BJ (cell line): ENCODE results near the gene ONECUT3. TPM values are rescaled to one million over a fixed set of nuclear protein-coding genes. Genes with fewer than 3 reads are reported as not detected.
"Not testable (repeated sequence)": the region's sequence is repeated elsewhere in the genome, so short reads cannot be mapped to it uniquely, and the experiment has no call there.

Experiments used
- CTCF ChIA-PET: fragments of 350-600 bp; formaldehyde crosslinking; extraction: SDS; loops from one replicate; lab custom pipeline; 2021; ENCODE audit warnings: antibody characterized with exemption, inconsistent platforms; lab: Yijun Ruan, JAX
- POLR2A ChIA-PET: fragments of 300-600 bp; sonication (Branson Sonifier 250); formaldehyde crosslinking; extraction: SDS; loops from one replicate; lab custom pipeline; 2021; ENCODE audit warnings: antibody characterized with exemption; lab: Charles Lee
- DNase-seq: peaks from one replicate; pipeline ENCODE4 v3.0.0-alpha.2; 2011; ENCODE audit warnings: low read depth
- H3K27me3 ChIP-seq: 2 replicates; pipeline ENCODE4 v1.6.0; 2011; ENCODE audit warnings: low read length; ENCODE audit not compliant: control insufficient read depth, insufficient read depth
- H3K36me3 ChIP-seq: 2 replicates; pipeline ENCODE4 v1.5.1; 2011; ENCODE audit warnings: low read length; ENCODE audit not compliant: control insufficient read depth, insufficient read depth
- H3K4me3 ChIP-seq: 2 replicates; pipeline ENCODE4 v1.5.1; 2011; ENCODE audit warnings: low read depth, mild to moderate bottlenecking, control low read depth, low read length
- CTCF ChIP-seq: IDR thresholded peaks from 2 replicates; pipeline ENCODE4 v1.5.1; 2011; ENCODE audit warnings: low read depth, mild to moderate bottlenecking, control low read depth, inconsistent platforms, low read length, moderate library complexity; ENCODE audit not compliant: insufficient read depth
- polyA plus RNA-seq: library from polyadenylated mRNA; depleted of rRNA; stranded (reverse); fragments of >200 nt; gene quantifications from 2 replicates; pipeline ENCODE4 v1.2.3, GENCODE V29; 2011

The ONECUT3 gene
- polyA plus RNA-seq, 1 experiment = not detected

GRCh38 chr19:1796395-1797142 lies 43.3 kb downstream of the ONECUT3 start:
- DNase-seq = no peak
- POLR2A ChIA-PET = no interaction called here
- Histone ChIP-seq H3K36me3 (peaks cover 4% of the 10 kb centered on the region), H3K27me3 (no peaks in the 10 kb centered on the region), H3K4me3 (no peak overlapping the region)
- CTCF ChIA-PET = interaction anchor here (0.6 to 6.6 kb wide), 18 partner anchors 8 to 253 kb away, joined by 3 to 81 read pairs (median 4); partner anchors contain the start of gene UQCR11
- no peak for TF ChIP-seq CTCF

- POLR2A ChIA-PET, H3K27me3 ChIP-seq, H3K36me3 ChIP-seq, DNase-seq, H3K4me3 ChIP-seq: not testable (repeated sequence)
- CTCF ChIA-PET = interaction anchor here (0.9 to 6.6 kb wide), 11 partner anchors 9 to 250 kb away, joined by 3 to 81 read pairs (median 4); partner anchors contain the start of gene UQCR11
Observed at GRCh38 chr19:1797313-1797712, 44.0 kb downstream of the ONECUT3 start.

GRCh38 chr19:1799695-1800342 lies 46.5 kb downstream of the ONECUT3 start:
- POLR2A ChIA-PET = no interaction called here
- Histone ChIP-seq H3K27me3 (no peaks in the 10 kb centered on the region), H3K4me3 (no peak overlapping the region), H3K36me3 (peaks cover 4% of the 10 kb centered on the region)
- TF ChIP-seq CTCF = no peak
- CTCF ChIA-PET = interaction anchor here (0.6 to 0.8 kb wide), 2 partner anchors 129 to 340 kb away, joined by 3 to 5 read pairs; no protein-coding TSS in a partner anchor
- DNase-seq = no peak

- TF ChIP-seq CTCF = no peak
- ChIA-PET POLR2A (no interaction called here), CTCF (interaction anchor here (0.7 to 2.2 kb wide), 2 partner anchors 21 to 24 kb away, joined by 3 to 8 read pairs; no protein-coding TSS in a partner anchor)
- Histone ChIP-seq H3K27me3 (no peaks in the 10 kb centered on the region), H3K4me3 (no peak overlapping the region), H3K36me3 (peaks cover 6% of the 10 kb centered on the region)
- DNase-seq = no peak
Observed at GRCh38 chr19:1804858-1805257, 51.6 kb downstream of the ONECUT3 start.

- peaks cover 4% of the 10 kb centered on the region; the same call in 1 of the 2 replicates for H3K36me3 ChIP-seq
- no peak overlapping the region for H3K4me3 ChIP-seq
- no peaks in the 10 kb centered on the region for H3K27me3 ChIP-seq
- ChIA-PET POLR2A (no interaction called here), CTCF (interaction anchor here (1.3 to 2.2 kb wide), 2 partner anchors 9 to 21 kb away, joined by 4 to 8 read pairs; no protein-coding TSS in a partner anchor)
- DNase-seq = no peak
- no peak for TF ChIP-seq CTCF
Observed at GRCh38 chr19:1805401-1806183, 52.3 kb downstream of the ONECUT3 start.
